GM21381 (cell line): ENCODE measurements around the gene CAPZB.

Experiments
- ATAC-seq: cut with Tn5 transposase; IDR thresholded peaks from one replicate; pipeline ENCODE4 v1.9.1; 2021; ENCODE audit warnings: mild to moderate bottlenecking, moderate library complexity; ENCODE audit not compliant: unreplicated experiment

The CAPZB gene

DNA sequence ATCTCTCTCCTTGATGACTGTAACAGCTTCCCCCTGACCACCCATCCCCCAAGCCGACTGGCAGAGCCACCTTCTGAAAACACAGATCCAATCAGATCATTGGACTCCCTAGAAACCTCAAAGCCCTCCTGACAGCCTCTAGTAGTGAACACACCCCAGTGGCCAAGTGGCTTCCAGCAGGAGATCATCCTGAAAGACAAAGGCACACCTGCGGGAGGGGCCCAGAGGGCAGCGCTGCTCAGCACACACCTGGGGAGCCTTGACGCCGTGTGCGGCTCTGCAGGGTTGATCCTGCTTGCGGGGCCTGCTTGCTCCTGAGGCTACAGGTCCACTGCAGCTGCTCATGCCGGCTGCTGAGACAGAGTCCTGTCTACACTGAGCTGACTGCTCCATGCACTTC, 131.7 kb downstream of the CAPZB start:
- ATAC-seq = no peak

DNA sequence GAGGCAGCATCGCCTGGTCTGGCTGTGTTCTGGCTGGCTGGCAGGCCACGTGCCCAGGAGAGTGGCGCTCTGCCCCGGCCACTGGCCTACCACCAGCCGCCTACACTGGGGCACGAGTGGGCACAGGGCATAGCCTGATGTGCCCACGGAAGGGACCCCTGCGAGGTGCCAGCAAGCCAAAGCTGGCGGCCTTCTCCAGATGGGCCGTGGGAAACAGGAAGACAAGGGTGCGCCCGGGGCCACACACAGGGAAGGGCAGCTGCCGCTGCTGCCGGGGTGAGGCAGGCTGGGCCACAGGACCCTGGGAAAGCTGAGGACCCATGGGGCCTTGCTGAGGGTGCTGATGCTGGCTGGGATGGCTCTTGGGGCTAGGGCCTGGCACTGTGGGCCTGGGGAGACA, 132.5 kb downstream of the CAPZB start:
- ATAC-seq = no peak

- ATAC-seq = no peak
Measured at GRCh38 chr1:19351873-19352272, 133.5 kb downstream of the CAPZB start.

- no peak for ATAC-seq
Measured at GRCh38 chr1:19350566-19350965, 134.8 kb downstream of the CAPZB start.

GRCh38 chr1:19349999-19350398, 135.3 kb downstream of the CAPZB start:
- ATAC-seq = no peak

DNA sequence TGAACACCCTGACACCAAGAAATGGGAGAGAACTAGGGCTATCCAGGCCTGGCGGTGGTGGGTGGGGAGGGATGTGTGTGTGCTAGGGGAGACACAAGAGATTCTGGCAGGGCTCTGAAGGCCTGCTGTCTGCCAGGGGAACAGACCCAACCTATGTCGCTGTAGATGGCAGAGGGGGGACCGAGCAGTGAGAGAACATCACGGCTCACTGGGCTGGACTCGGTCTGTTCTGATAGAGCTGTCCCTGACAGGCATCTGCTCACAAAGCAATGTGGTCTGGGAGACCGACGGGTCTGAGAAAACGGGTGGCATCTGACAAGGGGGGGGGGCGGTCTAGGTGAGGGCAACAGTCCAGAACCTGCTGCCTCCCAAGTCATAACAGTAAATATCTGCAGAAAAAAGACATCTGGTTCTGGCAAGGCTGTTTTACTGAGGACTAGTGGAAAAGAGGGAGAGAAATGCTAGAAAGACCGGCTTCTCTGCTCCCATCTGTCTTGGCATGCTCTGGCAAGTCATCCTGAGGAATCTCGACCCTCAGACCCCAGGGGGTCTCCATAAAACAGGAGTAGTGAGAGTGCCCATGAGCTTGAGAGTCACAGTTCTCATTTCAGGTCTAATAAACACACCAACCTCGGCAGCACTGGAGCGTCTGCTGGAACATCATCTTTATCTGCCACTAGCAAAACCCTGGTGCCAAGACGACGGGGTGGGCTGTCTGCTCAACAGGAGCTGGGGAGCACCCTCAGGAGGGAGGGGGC, 136.7 kb downstream of the CAPZB start:
- ATAC-seq = no peak

GRCh38 chr1:19347533-19348172, 137.7 kb downstream of the CAPZB start:
- no peak for ATAC-seq

GRCh38 chr1:19346026-19346425, 139.3 kb downstream of the CAPZB start:
- no peak for ATAC-seq

- no peak for ATAC-seq
Measured at GRCh38 chr1:19345391-19345790, 139.9 kb downstream of the CAPZB start.

- ATAC-seq = no peak
Measured at GRCh38 chr1:19344831-19345230, 140.5 kb downstream of the CAPZB start.

GRCh38 chr1:19344372-19344810, 140.9 kb downstream of the CAPZB start:
- ATAC-seq = no peak

DNA sequence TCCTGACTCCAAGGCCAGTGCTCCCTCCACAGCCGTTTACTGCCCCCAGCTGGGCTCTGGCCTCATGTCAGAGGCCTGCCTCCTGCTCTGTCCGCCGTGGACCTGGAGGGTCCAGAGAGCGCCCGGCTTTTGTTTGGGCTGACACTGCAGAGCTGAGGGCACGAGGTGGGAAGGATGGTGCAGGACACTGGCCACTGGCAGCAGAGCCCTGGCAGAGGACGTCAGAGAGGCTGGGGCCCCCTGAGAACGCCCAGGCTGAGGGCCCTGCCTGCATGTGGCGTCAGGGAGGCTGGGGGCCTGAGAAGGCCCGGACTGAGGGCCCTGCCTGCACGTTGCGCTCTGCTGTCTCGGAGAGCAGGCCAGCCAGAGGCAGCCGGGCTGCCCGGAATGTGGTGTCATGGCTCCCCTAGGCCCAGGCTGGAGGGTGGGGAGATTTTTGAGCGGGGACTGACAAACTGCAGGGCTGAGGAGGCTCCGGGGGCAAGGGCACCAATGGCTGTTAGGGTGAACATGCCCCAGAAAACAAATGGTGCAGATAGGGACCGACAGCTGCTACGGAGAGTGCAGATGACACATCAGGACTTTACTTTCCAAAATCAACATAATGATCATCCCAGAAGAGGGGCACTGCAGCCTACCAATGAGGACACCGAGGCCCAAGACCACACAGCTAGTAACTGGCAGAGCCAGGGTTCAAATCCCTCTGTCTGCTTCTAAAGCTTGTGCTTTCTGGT, 141.6 kb downstream of the CAPZB start:
- ATAC-seq = no peak

GRCh38 chr1:19342894-19343616, 142.3 kb downstream of the CAPZB start:
- ATAC-seq = no peak

- ATAC-seq = no peak
Measured at GRCh38 chr1:19342062-19342750, 143.1 kb downstream of the CAPZB start.

DNA sequence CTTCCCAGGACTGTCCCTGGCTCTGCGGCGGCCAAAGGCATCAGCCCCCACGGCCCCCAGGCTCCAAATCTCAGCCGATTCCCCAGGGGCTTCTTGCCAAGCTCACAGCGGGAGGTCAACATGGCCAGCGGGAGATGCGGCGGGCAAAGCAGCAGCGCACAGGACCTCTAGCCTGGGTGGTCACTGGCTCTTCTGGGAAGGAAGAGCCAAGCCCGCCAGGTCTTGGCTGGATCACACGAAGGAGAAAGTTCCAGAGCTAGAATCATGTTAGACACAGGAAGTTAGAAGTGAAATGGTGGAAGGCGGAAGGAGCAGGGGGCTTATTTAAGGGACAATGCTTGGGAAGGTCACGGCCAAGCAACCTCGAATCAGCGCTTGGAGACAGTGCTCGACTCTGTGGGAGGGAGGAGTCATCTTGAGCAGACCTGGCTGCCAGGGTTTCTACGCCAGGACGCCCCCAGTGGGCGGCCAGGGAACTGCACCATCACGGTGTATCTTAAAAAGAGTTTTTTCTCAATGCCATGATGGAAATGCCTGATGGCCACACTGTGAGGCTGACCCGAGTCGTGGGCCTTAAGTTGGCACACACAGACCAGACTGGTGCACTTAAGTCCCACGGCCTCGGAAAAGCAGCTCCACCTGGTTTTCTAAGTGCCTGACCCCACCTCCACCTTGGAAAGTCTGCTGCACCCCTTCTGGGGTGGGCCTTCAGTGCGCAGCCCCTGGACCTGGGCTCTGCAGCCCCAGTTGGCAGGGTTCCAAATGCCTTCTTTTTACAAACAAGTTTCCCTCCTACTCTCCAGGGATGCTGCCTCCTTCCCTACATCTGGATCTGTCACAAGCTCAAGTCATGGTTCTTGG, 143.9 kb downstream of the CAPZB start:
- ATAC-seq = no peak

- ATAC-seq = no peak
Measured at GRCh38 chr1:19340387-19340937, 144.9 kb downstream of the CAPZB start.

DNA sequence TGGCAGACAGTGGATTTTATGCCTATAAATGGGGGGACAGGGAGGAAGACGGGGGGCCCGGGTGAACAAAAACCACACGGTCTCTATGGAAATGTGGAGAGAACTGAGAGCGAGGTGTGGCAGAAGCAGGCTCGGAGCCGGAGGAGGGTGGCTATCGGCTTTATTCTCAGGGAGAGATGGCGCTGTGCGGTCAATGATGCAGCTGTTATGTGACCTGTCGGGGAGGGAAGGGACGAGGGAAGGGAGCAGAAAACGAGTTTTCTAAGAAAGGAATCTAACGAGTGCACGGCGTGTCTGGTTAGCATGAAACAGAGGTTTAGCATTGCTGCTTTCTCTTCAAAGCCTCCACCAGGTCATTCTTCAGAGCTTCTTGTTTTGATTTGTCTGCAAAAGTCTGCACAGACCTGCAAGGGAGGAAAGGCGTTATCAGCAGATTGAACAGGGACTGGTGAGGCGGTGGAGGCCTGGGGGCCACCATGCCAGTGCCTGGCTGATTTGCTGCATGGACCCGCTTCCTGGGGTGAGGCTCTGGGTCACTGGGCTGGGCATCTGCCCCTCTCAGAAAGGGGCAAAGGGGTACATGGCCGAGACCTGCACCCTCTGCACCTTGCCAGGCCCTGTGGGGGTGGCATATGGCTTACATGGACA, 146.0 kb downstream of the CAPZB start:
- no peak for ATAC-seq

DNA sequence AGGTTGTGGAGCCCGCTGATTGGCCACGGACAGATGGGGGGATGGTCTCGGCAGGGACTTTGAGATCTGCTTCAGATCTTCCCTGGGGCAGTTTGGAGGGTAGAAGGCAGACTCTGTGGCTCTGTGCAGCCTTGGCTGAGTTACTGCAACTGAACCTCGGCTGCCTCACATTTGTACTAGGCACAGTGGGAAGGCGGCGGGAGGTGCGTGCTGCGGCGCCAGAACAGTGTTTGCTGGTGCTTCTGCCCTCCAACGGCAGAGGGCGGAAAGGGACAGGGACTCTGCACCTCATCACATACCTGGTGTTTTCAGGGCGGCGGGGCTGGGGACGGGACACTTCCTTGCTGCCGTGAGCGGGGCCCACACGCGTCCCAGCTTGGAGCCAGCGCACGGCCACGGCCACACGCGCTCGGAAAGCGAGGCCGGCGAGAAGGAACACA, 147.0 kb downstream of the CAPZB start:
- ATAC-seq = no peak

DNA sequence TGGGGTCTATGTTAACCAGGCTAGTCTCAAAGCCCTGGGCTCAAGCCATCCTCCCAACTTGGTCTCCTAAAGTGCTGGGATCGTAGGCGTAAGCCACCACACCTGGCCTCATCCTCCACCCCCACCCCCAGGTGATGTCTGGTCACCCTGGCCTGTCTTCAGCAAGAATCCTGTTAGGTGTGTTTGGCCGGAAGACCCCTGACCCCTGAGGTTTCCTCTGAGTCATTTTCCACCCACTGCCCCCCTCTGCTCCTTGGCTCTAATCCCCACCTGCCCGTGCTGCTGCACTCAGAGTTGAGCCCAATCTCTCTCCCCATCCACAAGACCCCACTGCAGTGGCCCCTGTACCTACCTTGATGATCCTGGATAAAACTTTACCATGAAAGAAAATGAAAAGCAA, 148.1 kb downstream of the CAPZB start:
- no peak for ATAC-seq
